ENCODE results near the gene LRRC4C.

LRRC4C gene

DNA sequence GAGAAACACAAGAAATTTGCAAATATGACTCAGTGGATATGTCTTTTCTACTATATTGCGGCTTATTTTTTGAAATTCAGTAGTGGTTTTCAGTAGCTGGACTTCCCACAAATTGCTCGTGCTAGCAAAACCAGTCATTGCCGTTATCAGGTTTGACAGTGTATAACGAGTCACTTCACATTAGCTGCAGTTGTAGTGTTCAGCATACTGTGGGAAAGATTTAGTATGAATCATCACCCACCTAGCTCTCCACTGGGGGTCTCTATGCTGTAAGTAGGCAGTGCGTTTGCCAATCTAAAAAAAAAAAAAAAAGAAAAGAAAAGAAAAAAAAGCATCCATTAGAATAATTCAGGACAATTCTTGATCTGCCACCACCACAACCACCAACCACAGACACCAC is 1318.9 kb downstream of the LRRC4C start:
- Histone ChIP-seq H3K27ac (ENCODE audit: low read depth, low read length) (no peak overlapping the region), H3K36me3 (ENCODE audit: control insufficient read depth, insufficient read depth, low read length) (no peaks in the 10 kb centered on the region), H3K4me3 (ENCODE audit: low read length) (no peak overlapping the region), H3K4me1 (ENCODE audit: control insufficient read depth, insufficient read depth, low read length) (no peaks in the 10 kb centered on the region), H3K27me3 (ENCODE audit: control insufficient read depth, insufficient read depth, low read length) (no peaks in the 10 kb centered on the region), H3K9ac (ENCODE audit: low read length) (no peak overlapping the region)

DNA sequence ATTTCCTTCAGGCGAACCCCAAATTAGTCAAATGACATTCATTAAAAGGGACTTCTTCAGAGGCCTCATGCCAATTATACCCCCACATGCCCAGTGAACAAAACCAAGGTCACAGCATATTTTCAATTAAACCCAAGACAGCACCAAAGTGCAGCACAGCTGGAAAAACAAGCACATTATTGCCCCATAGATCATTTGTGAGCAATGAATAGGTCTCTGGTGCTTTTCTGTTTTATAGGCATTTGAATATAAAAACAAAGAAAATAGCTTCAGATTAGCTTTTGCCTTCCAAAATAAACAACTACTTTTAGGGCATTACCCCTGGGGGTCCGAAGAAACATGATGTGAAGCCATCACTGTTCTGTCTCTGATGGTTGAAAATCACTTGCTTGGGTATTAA is 1319.9 kb downstream of the LRRC4C start:
- Histone ChIP-seq H3K27ac (ENCODE audit: low read depth, low read length) (no peak overlapping the region), H3K4me3 (ENCODE audit: low read length) (no peak overlapping the region), H3K9ac (ENCODE audit: low read length) (no peak overlapping the region), H3K4me1 (ENCODE audit: control insufficient read depth, insufficient read depth, low read length) (no peaks in the 10 kb centered on the region), H3K36me3 (ENCODE audit: control insufficient read depth, insufficient read depth, low read length) (no peaks in the 10 kb centered on the region), H3K27me3 (ENCODE audit: control insufficient read depth, insufficient read depth, low read length) (no peaks in the 10 kb centered on the region)

DNA sequence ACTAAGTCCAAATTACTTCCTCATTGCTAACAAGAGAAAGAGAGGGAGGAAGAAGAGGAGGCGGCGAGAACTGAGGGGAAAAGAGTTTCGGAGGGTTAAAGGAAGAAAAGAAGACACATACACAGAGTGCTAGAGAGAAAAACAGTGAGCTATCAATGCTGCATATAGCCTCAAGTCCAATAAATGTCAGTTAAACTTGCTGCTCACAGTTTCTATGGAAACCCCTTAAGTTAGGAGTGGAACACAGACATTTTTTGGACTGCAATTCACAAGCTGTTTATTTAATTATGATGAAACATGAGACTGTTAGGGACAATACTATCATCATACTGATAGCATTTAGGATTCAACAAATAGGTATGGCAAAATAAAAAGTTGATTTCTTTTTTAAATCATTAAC is 1320.4 kb downstream of the LRRC4C start:
- Histone ChIP-seq H3K4me1 (ENCODE audit: control insufficient read depth, insufficient read depth, low read length) (no peaks in the 10 kb centered on the region), H3K9ac (ENCODE audit: low read length) (no peak overlapping the region), H3K27me3 (ENCODE audit: control insufficient read depth, insufficient read depth, low read length) (no peaks in the 10 kb centered on the region), H3K4me3 (ENCODE audit: low read length) (no peak overlapping the region), H3K36me3 (ENCODE audit: control insufficient read depth, insufficient read depth, low read length) (no peaks in the 10 kb centered on the region), H3K27ac (ENCODE audit: low read depth, low read length) (no peak overlapping the region)

DNA sequence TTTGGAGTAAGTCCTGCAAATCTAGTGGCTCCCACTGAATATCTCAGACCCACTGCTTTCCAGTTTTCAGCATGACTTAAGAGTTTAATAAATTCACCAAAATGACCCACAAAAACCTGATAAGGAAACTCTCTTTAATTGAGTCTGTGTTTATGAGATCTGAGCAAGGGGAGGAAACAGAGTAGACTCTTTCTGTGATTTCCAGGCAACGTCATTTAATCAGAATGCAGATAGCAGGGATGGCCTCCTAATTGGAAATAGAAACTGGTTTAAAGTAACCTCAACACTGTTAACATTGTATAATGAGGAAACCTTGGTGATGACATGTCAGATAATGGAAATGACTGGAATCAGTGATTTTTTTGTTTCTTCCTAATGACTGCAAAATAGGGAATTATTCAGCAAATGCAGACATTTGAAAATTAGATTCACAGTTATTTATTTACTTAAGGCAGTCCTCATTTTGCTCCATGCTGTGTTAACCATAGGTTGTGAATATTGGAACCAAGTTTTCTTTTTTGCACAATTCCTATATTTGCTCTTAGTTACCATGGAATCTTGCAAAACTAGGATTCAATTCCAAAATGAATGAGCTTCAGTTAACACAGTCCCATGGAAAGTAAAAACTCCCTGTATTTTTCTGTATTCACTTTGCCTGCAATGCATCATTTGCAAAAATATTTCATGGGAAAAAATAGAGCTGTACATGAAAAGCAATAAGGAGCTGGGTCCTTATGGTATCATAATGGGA is 1324.5 kb downstream of the LRRC4C start:
- no peaks in the 10 kb centered on the region for H3K4me1 ChIP-seq (ENCODE audit: control insufficient read depth, insufficient read depth, low read length)
- no peaks in the 10 kb centered on the region for H3K36me3 ChIP-seq (ENCODE audit: control insufficient read depth, insufficient read depth, low read length)
- H3K9ac ChIP-seq (ENCODE audit: low read length), result no peak overlapping the region
- no peak overlapping the region for H3K27ac ChIP-seq (ENCODE audit: low read depth, low read length)
- H3K4me3 ChIP-seq (ENCODE audit: low read length), result no peak overlapping the region
- no peaks in the 10 kb centered on the region for H3K27me3 ChIP-seq (ENCODE audit: control insufficient read depth, insufficient read depth, low read length)

DNA sequence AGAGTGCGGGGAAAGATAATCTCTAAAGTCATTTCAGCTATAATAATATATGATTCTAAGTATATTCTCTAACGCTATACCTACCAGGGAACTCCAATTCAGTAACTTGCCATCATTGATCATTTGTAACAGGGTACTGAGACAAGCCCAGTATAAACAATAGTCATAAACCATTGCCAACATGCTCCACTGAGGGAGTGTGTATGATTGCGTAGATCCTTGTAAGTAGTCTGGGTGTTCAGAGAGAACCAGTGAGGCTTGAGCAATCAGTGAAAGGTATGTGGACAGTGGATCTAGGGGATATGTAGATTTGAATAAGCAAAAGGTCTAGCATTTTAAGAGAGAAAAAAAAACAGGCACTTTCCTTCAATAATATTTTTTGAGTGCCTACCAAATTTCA is 1326.0 kb downstream of the LRRC4C start:
- Histone ChIP-seq H3K27me3 (ENCODE audit: control insufficient read depth, insufficient read depth, low read length) (no peaks in the 10 kb centered on the region), H3K4me1 (ENCODE audit: control insufficient read depth, insufficient read depth, low read length) (no peaks in the 10 kb centered on the region)

DNA sequence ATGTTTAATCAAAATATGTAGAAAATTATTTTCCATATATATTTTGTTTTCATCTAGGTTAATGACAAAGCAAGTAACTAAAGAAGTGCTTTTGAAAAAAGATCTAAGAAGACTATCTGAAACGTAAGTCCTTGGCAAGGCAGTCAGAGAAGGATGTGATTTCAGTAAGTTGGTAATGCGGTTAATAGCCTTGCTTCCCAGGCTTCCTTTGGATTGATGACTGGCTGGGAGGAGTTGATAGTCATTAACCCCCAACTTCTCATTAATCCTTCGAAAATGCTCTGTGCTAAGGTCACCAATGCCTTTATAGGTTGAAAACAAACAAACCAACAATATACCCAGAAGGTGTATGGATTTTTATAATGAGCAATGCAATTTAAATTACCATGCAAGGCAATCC is 1326.5 kb downstream of the LRRC4C start:
- Histone ChIP-seq H3K4me1 (ENCODE audit: control insufficient read depth, insufficient read depth, low read length) (no peaks in the 10 kb centered on the region), H3K9ac (ENCODE audit: low read length) (no peak overlapping the region), H3K36me3 (ENCODE audit: control insufficient read depth, insufficient read depth, low read length) (no peaks in the 10 kb centered on the region), H3K27ac (ENCODE audit: low read depth, low read length) (no peak overlapping the region), H3K27me3 (ENCODE audit: control insufficient read depth, insufficient read depth, low read length) (no peaks in the 10 kb centered on the region), H3K4me3 (ENCODE audit: low read length) (no peak overlapping the region)

More for the DNA sequence above, 1326.0 kb downstream of the LRRC4C start:
- Histone ChIP-seq H3K27ac (ENCODE audit: low read depth, low read length) (no peak overlapping the region), H3K4me3 (ENCODE audit: low read length) (no peak overlapping the region), H3K36me3 (ENCODE audit: control insufficient read depth, insufficient read depth, low read length) (no peaks in the 10 kb centered on the region), H3K9ac (ENCODE audit: low read length) (no peak overlapping the region)

DNA sequence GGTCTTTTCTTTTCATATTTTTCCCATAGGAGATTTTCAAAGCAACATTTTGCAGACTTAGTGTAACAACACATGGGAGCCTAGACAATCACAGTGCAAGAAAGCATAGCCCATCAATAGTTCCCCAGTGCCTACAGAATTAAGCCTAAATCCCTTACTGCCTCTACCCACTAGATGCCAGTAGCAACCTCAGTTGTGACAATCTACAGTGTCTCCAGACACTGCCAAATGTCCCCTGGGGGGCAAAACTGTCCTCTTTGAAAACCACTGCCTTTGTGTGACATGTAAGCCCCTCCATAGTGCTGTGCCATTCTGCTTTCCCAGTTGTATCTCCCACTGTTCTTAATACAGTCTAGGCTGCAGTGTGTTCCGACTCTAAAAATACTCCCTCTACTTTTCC is 1329.0 kb downstream of the LRRC4C start:
- H3K4me1 ChIP-seq (ENCODE audit: control insufficient read depth, insufficient read depth, low read length), result no peaks in the 10 kb centered on the region
- no peak overlapping the region for H3K27ac ChIP-seq (ENCODE audit: low read depth, low read length)
- H3K36me3 ChIP-seq (ENCODE audit: control insufficient read depth, insufficient read depth, low read length), result no peaks in the 10 kb centered on the region
- no peak overlapping the region for H3K4me3 ChIP-seq (ENCODE audit: low read length)
- H3K9ac ChIP-seq (ENCODE audit: low read length), result no peak overlapping the region
- H3K27me3 ChIP-seq (ENCODE audit: control insufficient read depth, insufficient read depth, low read length), result no peaks in the 10 kb centered on the region

DNA sequence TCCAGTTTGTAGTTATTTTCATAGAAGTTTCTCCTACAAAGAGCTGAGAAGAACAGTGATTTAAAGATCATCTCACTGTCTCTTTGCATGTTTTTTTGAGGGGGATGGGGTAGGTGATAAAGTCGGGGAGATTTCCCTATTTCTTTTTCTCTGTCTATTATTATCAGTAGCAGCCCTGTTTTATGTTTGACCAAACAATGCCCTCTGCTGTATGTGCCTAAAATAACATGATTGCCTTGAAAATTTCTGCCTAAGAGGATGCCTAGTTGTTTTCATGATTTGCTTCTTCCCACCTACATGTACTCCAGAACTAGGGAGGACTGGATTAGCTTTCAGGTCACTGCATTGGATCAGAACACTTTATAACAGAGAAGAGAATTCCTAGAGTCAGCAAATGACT is 1330.2 kb downstream of the LRRC4C start:
- H3K27me3 ChIP-seq (ENCODE audit: control insufficient read depth, insufficient read depth, low read length), result no peaks in the 10 kb centered on the region
- H3K36me3 ChIP-seq (ENCODE audit: control insufficient read depth, insufficient read depth, low read length), result no peaks in the 10 kb centered on the region
- no peak overlapping the region for H3K27ac ChIP-seq (ENCODE audit: low read depth, low read length)
- H3K9ac ChIP-seq (ENCODE audit: low read length), result no peak overlapping the region
- H3K4me1 ChIP-seq (ENCODE audit: control insufficient read depth, insufficient read depth, low read length), result no peaks in the 10 kb centered on the region
- no peak overlapping the region for H3K4me3 ChIP-seq (ENCODE audit: low read length)

DNA sequence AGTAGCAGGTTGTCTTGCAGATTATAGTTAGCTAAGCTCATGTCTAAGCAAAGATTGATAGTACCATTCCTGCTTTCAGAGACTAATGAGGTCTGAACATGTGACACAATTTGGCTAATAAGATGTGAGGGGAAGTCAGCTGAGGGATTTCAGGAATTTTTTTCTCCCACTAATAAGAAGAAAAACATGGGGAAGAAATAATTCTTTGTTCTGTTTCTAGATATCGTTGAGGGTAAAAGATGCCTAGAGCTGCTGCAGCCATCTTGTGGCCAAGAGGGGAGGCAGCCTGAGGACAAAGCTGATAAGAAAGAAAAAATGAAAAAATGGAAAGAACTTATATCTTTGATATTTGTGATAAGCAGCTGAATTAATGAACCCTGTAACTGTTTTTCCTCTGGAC is 1334.4 kb downstream of the LRRC4C start:
- Histone ChIP-seq H3K9ac (ENCODE audit: low read length) (no peak overlapping the region), H3K4me1 (ENCODE audit: control insufficient read depth, insufficient read depth, low read length) (no peaks in the 10 kb centered on the region), H3K36me3 (ENCODE audit: control insufficient read depth, insufficient read depth, low read length) (no peaks in the 10 kb centered on the region), H3K27me3 (ENCODE audit: control insufficient read depth, insufficient read depth, low read length) (no peaks in the 10 kb centered on the region), H3K4me3 (ENCODE audit: low read length) (no peak overlapping the region), H3K27ac (ENCODE audit: low read depth, low read length) (no peak overlapping the region)

DNA sequence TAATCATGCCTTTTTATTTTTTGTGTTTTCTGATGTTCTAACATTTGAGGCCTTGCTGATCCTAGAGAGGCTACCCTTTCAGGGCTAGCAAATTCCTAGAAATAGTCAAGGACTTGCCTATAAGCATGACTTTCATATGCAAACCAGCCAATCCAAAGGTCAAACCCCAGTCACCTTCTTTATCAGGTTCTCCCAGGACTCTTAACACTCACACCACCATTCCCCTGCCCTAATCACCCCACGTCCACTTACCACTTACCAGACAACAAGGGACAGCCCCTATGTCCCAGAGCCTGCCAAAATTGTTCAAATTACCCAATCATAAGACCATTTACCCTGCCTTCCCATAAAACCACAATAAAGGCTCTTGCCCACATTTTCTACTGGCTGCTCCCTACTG is 1339.8 kb downstream of the LRRC4C start:
- H3K27ac ChIP-seq (ENCODE audit: low read depth, low read length), result no peak overlapping the region

DNA sequence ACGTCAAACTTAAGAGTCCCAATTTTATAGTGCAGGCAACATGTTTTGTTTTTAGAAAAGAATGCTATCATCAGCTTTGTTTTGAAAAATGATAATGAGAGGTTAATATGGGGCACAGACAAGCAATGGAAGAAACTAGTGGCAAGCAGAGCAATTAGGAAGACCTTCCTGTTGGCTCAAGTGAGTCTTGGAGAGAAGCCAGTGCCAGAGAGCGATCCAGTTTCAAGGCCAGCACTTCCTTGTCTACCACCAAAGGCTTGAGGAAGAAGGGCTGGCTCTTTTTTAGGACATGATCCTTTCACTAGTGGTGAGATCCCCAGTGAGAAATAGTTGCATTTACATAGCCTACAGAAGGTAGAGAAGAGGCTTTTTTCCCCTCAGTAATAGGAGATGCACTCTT is 1340.7 kb downstream of the LRRC4C start:
- Histone ChIP-seq H3K4me1 (ENCODE audit: control insufficient read depth, insufficient read depth, low read length) (no peaks in the 10 kb centered on the region), H3K27me3 (ENCODE audit: control insufficient read depth, insufficient read depth, low read length) (no peaks in the 10 kb centered on the region), H3K4me3 (ENCODE audit: low read length) (no peak overlapping the region), H3K27ac (ENCODE audit: low read depth, low read length) (no peak overlapping the region), H3K36me3 (ENCODE audit: control insufficient read depth, insufficient read depth, low read length) (no peaks in the 10 kb centered on the region), H3K9ac (ENCODE audit: low read length) (no peak overlapping the region)

More for the DNA sequence above, 1339.8 kb downstream of the LRRC4C start:
- Histone ChIP-seq H3K27me3 (ENCODE audit: control insufficient read depth, insufficient read depth, low read length) (no peaks in the 10 kb centered on the region), H3K4me3 (ENCODE audit: low read length) (no peak overlapping the region), H3K9ac (ENCODE audit: low read length) (no peak overlapping the region), H3K4me1 (ENCODE audit: control insufficient read depth, insufficient read depth, low read length) (no peaks in the 10 kb centered on the region), H3K36me3 (ENCODE audit: control insufficient read depth, insufficient read depth, low read length) (no peaks in the 10 kb centered on the region)

DNA sequence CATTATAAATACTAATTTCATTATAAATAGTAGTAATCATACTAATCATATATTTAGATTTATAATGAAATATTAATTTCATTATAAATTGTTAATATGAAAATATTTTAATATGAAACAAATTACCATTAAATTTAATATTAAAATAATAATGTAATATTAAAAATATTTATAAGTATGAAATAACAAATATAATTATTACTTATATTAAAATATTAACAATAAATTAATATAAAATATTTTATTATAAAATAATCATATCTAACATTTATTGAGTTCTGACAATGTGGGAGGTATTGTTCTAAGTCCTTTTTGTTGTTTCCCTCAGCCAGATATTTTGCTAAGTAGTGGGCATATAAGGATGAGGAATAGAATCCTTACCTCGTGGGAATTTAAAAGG is 1341.4 kb downstream of the LRRC4C start:
- H3K4me3 ChIP-seq (ENCODE audit: low read length), result no peak overlapping the region
- no peaks in the 10 kb centered on the region for H3K36me3 ChIP-seq (ENCODE audit: control insufficient read depth, insufficient read depth, low read length)
- no peaks in the 10 kb centered on the region for H3K4me1 ChIP-seq (ENCODE audit: control insufficient read depth, insufficient read depth, low read length)
- H3K27me3 ChIP-seq (ENCODE audit: control insufficient read depth, insufficient read depth, low read length), result no peaks in the 10 kb centered on the region
- no peak overlapping the region for H3K9ac ChIP-seq (ENCODE audit: low read length)
- no peak overlapping the region for H3K27ac ChIP-seq (ENCODE audit: low read depth, low read length)

DNA sequence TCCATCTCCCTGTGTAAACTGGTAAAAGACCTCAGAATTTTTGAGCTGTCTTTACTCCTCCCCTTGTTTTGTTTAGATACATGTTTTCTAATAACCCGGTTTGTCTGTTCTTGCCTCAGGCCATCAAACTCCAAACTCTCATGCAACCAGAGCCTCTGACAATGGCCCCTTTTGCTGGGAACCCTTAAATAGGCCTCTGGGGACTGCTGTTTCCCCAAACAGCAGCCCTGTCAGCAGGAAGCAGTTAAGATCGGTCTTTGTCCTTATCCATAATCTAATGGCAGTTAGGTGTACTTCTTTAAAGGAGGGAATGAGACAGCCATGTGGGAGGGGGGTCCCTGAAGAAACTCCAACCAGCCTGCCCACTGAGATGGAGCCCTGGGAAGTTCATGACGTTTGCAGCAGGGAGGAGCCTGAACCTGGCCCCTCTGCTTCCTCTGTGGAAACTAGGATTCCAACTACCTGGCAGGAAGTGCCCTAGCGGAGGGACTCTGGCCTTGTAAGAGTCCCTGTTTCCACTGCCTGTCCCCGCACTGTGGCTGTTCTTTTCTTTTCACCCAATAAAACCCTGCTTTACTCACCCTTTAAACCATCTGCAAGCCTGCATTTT is 1354.4 kb downstream of the LRRC4C start:
- Histone ChIP-seq H3K9ac (ENCODE audit: low read length) (no peak overlapping the region), H3K27me3 (ENCODE audit: control insufficient read depth, insufficient read depth, low read length) (no peaks in the 10 kb centered on the region), H3K4me3 (ENCODE audit: low read length) (no peak overlapping the region), H3K36me3 (ENCODE audit: control insufficient read depth, insufficient read depth, low read length) (no peaks in the 10 kb centered on the region), H3K4me1 (ENCODE audit: control insufficient read depth, insufficient read depth, low read length) (no peaks in the 10 kb centered on the region), H3K27ac (ENCODE audit: low read depth, low read length) (no peak overlapping the region)
